GM18520 (cell line): Measurements from ENCODE around the gene TMEM132C.

Experiments used
- ATAC-seq: cut with Tn5 transposase; IDR thresholded peaks from one replicate; pipeline ENCODE4 v1.9.1; 2021; ENCODE audit not compliant: unreplicated experiment

Gene TMEM132C

DNA sequence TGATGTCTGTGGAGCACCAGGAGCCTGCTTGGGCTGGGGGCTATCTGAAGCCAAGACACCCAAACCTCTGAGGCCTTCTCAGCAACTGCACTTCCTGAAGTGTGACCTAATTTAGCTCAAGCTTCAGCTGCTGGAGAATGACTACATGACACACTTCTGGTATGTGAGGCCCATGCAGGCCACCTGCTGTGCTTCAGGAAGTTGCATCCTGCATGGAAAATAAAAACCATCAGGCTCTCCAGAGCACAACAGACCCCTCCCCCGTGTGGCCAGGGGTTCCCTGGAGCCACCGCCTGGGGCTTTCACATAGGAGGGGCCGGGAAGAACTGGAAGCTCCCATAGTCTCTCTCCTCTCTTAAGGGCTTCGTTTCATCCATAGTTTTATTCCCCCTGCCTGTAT, 339.1 kb downstream of the TMEM132C start:
- no peak for ATAC-seq

DNA sequence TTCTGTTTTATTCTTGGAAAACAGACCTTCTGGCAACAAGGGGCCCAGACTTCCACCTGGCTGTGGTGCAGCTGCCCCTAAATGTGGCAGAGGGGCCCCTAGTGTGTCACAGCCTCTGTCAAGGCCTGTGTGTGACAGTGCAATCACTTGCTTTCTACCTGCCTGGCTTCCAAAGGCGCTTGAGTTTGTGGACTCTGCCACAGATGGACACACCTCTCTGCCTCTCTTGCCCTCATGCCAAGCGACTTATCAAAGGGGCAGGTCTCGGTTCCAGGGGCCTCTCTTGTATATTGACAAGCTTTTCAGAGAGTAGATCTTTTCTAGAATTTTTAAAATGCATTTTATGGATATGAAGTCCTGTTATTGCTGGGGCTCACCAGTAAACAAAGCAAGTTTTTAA, 339.6 kb downstream of the TMEM132C start:
- no peak for ATAC-seq

DNA sequence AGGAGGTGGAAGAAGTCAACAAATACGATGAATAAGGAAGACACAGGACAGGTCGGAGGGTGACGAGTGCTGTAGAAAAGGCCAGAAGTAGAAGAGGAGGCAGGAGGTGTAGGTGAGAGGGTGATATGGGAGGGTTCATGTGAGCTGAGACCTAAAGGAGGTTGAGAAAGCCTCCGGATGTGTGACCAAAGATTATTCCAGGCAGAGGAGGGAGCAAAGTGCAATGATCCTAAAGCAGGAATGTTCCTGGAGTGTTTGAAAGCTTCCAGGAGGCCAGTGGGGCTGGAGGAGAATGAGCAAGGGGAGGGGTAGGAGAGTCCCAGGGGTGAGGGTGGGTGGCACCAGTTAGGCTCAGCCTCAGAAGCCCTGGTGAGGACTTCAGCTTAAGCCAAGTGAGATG, 340.0 kb downstream of the TMEM132C start:
- no peak for ATAC-seq

GRCh38 chr12:128607641-128608040, 340.7 kb downstream of the TMEM132C start:
- ATAC-seq: no peak

- ATAC-seq: no peak
Observed at GRCh38 chr12:128609861-128610260, 342.9 kb downstream of the TMEM132C start.

DNA sequence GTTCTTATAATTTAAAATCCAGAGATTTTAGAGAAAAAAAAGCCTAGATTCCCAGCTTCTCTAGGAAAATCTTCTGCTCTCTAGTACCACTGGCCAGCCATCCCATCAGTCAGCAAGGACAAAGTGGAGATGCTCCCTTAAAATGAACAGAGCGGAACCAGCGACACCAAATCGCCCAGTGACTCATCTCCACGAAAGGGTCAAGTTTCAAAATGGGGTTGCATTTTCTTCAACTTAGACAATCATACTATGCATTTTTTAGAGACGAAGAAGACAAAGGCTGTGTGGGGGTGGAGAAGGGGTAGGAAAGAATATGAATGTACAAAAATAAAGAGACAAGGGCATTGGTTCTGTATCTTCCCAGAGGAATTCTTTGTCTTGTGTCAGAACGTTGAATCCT, 344.8 kb downstream of the TMEM132C start:
- ATAC-seq: no peak

- no peak for ATAC-seq
Observed at GRCh38 chr12:128612150-128612850, 345.3 kb downstream of the TMEM132C start.

DNA sequence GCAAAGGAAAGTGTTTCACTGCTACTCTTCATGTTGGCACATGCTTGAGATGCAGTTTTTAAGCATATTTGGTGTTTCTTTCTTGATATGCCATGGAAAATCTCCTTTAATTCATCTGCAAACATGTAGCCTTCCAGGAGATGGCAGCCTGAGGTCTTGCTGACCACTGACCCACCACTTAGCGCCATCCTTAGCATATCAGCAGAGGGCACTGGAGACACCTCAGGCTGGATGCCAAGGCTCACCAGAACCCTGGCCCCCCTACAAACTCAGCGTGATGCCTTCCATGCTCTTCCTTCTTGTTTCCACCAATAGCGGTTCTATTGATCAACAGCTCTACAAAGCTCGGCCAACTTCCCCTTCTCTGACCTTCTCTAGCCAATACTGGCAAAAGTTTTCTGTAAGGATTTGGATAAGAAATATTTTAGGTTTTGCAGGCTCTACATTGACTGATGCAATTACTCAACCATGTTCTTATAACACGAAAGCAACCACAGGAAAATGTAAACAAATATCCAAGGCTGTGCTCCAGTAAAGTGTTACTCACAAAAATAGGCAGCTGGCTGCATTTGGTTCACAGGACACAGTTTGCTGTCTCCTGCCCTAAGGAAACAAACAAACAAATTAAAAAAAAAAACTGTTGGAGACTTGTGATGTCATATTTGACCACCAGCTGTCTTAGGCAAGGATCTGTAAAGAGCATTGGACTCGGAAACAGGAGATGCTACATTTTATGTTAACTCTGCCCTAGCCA, 347.0 kb downstream of the TMEM132C start:
- ATAC-seq: no peak

GRCh38 chr12:128617304-128617833, 350.4 kb downstream of the TMEM132C start:
- no peak for ATAC-seq

GRCh38 chr12:128619263-128619662, 352.3 kb downstream of the TMEM132C start:
- no peak for ATAC-seq

GRCh38 chr12:128621304-128621703, 354.3 kb downstream of the TMEM132C start:
- ATAC-seq: no peak

- no peak for ATAC-seq
Observed at GRCh38 chr12:128623748-128624147, 356.8 kb downstream of the TMEM132C start.

DNA sequence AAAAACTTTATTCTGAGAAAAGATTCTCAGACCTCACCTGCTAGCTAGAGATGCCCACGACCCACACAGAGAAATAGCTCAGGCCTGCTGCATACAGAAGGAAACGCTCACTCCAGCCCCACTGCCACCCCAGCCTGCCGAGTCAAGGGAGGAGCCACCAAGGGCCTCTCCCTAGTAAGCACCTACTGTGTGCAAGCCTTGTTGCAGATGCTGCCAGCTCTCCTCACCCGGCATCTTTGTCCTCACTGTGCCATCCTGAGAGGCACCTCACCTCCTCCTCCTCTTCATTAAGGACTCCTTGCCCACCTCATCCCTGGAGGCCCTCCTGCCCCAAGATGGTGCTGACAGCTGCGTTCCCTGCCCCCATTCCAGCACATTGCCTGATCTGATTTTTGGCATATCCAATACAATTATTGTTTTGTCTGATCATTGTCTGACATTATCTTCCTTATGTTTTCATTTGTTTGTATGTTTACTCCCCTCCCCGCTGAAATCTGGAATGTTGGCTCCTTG, 359.9 kb downstream of the TMEM132C start:
- ATAC-seq: no peak

- no peak for ATAC-seq
Observed at GRCh38 chr12:128627659-128628058, 360.7 kb downstream of the TMEM132C start.

DNA sequence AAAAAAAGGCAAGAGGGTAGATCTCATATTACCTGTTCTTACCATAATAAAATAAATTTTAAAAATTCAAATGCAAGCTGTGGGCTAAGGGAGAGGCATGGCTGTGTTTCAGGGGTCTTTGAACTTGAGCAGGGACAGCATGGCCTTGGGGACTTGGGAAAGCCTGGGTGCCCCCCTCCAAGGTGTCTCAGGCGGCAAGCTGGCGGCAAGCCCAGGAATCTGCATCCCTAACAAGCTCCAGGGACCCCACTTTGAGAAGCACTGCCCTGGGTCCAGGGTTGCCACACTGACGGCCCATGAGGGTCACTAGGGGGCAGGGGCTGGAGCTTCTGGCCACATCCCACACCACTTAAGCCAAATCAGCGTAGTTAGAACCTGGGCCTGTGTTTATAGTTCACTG, 363.0 kb downstream of the TMEM132C start:
- no peak for ATAC-seq

GRCh38 chr12:128637642-128638606, 371.0 kb downstream of the TMEM132C start:
- ATAC-seq: peak; percentile 82

DNA sequence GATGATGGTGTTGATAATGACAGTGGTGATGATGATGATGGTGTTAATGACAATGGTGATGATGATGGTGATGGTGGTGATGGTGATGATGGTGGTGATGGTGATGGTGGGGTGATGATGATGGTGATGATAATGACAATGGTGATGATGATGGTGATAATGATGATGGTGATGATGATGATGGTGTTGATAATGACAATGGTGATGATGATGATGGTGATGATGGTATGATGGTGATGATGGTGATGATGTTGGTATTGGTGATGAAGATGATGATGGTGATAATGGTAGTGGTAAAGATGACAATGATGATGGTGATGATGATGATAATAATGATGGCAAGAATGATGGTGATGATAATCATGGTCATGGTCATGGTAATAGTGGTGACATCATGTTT, 372.1 kb downstream of the TMEM132C start:
- no peak for ATAC-seq

DNA sequence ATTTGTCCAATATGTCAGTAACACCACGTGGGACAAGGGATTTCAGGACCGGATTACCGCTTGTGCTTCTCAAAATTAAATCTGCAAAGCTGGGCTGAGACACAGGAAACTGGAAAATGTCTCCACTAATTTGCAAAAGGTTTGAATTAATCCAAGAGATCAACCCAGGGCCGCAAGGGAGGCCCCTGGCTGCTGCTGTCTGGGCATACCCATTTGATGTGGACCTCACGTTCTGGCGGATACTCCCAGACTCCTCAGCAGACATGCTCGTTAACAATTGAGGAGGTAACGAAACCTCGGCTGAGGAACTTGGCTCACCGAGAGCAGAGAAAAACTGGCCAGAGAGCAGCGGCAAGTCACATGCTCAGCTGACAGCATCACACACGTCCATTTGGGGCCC, 376.2 kb downstream of the TMEM132C start:
- no peak for ATAC-seq

- ATAC-seq: no peak
Observed at GRCh38 chr12:128644664-128645296, 377.8 kb downstream of the TMEM132C start.

GRCh38 chr12:128649902-128650301, 382.9 kb downstream of the TMEM132C start:
- no peak for ATAC-seq
